HG02588 (cell line): ENCODE data around the gene PPIL6.

Experiments used
- ATAC-seq: cut with Tn5 transposase; IDR thresholded peaks from one replicate; pipeline ENCODE4 v1.9.1; 2021; ENCODE audit warnings: mild to moderate bottlenecking, moderate library complexity; ENCODE audit not compliant: unreplicated experiment

The PPIL6 gene

DNA sequence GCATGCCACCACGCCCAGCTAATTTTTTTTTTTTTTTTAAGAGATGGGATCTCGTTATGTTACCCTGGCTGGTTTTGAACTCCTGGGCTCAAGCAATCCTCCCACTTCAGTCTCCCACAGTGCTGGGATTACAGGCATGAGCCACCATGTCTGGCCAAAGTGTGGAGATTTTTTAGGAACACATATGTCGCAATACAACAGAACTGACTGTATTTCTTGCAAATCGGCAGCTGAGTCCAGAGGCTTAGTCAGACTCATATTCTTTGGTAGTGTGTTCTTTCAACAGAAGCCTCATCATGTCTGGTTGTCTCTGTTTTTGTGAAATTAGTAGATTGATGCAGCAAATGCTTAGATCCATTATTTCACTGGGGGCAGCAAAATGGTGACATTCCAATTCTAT is 34.2 kb downstream of the PPIL6 start:
- no peak for ATAC-seq

DNA sequence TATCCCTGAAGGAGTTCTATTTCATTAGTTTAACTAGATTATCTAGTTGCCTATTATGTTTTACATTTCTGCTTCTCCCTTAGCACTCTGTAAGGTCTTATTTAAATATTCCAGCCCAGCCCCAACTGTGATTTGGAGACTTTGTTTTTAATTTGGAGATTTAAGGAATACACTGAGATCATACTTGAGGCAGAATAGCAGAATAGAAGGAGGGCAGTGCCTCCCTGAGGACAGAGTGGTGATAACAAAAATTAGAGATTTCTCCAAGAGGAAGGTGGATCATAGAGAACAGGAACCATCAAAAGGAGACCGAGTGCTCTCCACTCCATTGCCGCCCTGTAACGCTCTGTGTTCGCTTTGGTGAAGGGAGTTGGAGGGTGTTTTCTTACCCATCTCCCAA is 43.4 kb downstream of the PPIL6 start:
- no peak for ATAC-seq

- no peak for ATAC-seq
Observed at GRCh38 chr6:109396046-109396718, 44.2 kb downstream of the PPIL6 start.

GRCh38 chr6:109393886-109394281 is 46.5 kb downstream of the PPIL6 start:
- no peak for ATAC-seq

- ATAC-seq = no peak
Observed at GRCh38 chr6:109393157-109393885, 47.1 kb downstream of the PPIL6 start.

- no peak for ATAC-seq
Observed at GRCh38 chr6:109389650-109390274, 50.7 kb downstream of the PPIL6 start.

DNA sequence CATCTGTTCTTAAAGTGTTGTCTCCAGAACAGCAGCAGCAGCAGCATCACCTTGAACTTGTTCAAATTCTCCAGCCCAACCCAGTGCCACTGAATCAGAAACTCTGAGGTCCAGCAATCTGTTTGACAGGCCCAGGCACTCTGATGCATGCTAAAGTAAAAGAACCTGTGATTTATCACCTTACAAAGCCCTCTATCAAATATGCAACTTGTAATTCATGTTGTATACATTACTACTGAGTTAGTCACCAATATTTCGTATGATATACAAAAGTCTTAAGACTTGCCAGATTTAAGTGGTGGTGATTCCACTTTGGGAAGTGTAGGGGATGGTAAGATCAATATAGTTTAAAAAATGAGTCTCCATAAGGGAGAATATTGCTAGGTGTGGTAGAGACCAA is 52.2 kb downstream of the PPIL6 start:
- ATAC-seq = no peak

GRCh38 chr6:109383438-109383940 is 56.9 kb downstream of the PPIL6 start:
- no peak for ATAC-seq

DNA sequence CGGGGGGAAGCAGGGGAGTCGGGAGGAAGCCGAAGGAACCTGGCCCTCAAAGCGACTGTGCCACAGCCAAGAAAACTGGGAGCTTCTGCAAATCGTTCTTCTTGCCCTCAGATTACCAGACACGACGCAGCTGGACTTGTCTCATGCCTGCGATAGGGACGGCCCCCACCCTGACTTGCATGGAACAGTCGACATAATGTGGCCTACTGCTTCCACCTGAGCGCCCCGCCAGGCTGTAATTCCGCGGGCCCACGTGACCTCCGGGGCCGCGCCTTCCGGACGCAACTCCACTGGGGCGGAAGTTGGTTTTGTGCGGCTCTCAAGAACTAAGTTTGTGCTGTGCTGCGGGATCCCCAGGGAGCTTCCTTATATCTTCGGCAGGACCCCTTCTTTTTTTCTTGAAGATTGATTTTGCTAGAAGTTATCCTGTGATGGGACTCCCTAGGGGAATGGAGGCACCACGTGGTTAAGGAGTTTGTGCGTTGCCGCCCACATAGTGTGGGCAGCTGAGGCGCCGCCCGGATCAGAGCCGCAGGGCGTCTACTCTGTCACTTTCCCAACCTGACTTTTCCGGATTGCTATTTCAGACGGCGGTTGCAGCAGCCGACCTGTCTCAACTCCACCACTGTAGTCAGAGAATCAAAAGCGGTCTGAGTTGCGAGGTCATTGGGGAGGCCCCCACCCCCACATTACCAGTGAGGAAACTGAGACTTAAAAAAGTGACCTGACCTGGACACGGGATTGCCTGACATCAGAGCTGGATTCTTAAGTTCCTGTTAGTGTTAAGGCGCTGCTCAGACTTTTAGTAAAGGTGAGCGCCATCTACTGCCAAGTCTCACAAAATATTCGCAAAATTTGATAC is 57.6 kb downstream of the PPIL6 start:
- peak; percentile 65 for ATAC-seq

DNA sequence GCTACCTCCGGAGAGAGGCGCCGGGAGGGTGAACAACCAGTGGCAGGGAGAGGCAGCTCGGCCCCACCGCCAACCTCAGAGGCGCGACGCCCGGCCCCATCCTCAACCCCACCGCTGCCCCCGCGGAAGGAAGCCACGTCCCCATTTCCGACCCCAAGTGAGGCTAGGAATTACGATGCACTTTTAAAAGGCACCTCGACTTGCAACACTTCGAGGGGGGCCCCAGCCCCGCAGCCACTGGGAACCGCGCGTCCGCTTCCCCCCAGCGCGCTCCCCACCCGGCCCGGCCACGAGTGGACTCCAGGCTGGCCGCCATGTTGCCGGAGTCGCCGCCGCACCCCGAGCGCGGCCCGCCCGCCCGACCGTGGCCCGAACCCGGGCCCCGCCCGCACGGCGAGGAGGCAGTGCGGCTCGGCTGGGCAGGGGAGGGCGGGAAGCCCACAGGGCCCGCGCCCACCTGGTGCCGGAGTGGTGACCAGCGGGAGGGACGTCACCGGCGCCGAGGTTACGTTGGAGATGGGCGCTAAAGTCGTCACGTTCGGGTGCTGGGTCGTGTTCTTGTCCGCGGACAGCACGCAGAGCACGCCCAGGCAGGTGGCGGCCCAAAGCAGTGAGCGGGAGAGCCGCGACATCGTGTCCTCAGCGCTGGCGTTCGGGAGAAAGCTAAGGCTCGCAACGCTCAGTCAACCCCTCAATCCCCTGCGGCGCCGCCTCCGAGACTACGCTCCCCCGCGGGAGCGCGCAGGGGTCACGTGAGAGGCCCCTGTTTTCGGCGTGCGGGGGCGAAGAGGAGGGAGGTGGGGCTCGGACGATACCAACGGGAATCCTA is 58.5 kb downstream of the PPIL6 start, which contains the start of gene CD164:
Gene CD164, minus strand, starts transcription at position 721 of the 829 bp plus-strand sequence. Its CDS starts 89 bp downstream, at position 632.
- peak; percentile 47 for ATAC-seq

DNA sequence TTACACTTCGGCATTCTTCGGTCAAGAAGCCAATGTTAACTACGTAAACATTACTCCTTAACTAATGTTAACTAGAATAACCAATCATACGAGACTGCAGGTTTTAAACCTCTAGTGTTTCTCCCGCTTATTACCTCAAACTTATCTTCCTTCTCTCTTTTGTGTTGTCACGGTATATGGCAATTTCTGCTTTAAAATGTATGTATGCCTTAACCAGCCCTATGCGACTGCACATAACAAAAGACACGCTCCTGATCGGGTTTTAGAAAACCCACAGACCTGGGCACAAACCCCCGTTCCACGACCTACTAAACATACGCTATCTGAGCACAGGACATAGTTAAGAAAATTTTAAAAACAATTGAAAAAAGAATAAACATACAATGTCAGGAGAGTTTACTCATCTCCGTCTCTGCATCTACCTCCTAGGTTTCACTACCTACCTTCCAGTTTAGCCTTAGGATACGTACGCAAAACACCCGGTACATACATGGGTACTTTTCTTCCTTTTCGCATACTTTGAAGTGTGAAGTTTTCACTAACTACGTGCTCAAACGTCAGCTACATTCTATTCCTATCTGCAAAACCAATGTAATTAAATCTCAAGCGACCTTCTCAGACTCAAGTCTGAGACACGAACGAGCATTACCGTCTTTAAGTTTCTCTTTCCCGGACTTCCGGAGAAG is 59.2 kb downstream of the PPIL6 start:
- no peak for ATAC-seq

- no peak for ATAC-seq
Observed at GRCh38 chr6:109379711-109380110, 60.7 kb downstream of the PPIL6 start.

DNA sequence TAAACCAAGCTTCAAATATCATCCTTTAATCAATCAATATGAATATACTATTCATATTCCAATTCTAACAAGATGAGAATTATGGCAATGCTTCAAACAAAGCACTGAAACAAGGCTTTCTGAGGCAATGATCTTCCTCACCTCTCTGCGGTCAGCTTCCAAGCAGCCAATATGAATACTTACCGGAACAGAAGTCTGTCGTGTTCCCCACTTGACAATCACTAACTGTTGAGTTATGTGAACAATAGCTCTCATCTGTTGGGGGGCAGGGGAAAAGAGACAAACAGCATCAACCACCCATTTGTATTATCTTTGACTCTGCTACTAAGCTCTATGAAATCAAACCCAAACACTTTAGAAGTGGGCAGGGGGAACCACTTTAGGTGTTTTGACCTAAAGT is 62.7 kb downstream of the PPIL6 start:
- no peak for ATAC-seq

DNA sequence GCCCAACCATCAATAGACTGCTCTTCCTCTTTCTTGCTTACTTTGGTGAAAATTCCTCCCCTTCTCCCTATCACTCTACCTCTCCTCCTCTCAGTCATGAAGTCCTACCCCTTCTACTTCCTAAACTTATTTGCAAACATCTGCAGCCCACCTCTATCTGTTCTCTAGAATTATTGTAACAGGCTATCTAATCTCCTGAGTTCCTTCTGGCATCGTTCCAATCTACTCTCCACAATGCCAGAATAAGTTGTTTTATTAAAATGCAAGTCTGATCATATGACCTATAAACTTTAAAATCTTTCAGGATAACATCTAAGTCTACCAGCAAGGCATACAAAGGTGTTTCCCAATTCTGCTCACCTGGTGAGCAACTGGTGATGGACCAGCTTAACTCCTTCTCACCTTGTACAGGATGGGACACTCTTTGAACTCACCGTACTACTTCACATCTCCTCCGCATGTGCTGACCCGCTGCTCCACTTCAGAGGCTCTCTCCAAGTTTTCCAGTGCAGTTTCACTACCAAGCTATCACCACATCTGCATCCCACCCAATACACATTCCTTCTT is 66.0 kb downstream of the PPIL6 start:
- ATAC-seq = no peak

GRCh38 chr6:109373762-109374161 is 66.7 kb downstream of the PPIL6 start:
- ATAC-seq = peak; percentile 93

DNA sequence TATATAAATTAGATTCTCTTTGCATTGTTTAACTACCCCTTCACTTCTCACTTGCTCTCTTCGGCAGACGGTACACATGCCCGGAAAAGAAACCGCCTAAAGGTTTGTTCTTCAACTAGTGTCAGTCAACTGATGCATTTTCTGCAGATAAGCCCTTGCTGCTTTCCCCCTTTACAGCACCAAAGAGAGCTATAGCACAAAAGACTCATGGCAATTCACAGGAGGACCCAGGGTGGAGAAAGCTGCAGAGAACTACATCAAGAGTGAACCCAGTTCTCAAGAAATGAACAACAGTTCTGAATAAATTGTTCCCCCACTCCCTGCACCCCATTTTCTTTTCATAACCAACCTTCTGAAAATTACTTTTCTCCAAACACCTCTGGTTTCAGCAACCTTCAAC is 67.1 kb downstream of the PPIL6 start:
- no peak for ATAC-seq

GRCh38 chr6:109372130-109372529 is 68.3 kb downstream of the PPIL6 start:
- no peak for ATAC-seq

- no peak for ATAC-seq
Observed at GRCh38 chr6:109370792-109371191, 69.6 kb downstream of the PPIL6 start.

DNA sequence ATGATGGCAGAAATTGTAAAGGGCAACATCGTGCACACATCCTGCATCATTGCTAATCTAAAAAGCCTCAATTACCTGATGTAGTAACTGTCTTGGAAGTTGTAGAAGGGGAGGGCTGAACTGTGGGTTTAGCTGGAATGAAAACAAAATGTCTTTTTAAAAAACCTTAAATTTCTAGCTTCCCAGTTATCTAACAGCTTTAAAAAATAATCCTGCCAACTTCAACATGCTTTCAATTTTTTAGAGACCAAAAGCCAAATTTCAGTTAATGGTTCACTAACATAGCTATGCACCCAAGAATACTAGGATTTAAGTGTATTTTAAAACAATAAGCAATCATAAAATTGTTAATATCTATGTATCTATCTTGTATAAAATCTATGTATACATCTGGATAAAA is 70.1 kb downstream of the PPIL6 start:
- no peak for ATAC-seq
